NCI-H510A treated with DMSO at 0.1 percent for 48 hours (cell line): Measurements from ENCODE around the gene PRR7.
A peak's percentile ranks its signal among the peaks of the same experiment; 100 is the strongest.
"Not testable (repeated sequence)": the region's sequence is repeated elsewhere in the genome, so short reads cannot be mapped to it uniquely, and the experiment has no call there.

ENCODE experiments used
- DNase-seq: peaks from one replicate; lab custom pipeline; 2025; lab: John Stamatoyannopoulos, UW

Gene PRR7

DNA sequence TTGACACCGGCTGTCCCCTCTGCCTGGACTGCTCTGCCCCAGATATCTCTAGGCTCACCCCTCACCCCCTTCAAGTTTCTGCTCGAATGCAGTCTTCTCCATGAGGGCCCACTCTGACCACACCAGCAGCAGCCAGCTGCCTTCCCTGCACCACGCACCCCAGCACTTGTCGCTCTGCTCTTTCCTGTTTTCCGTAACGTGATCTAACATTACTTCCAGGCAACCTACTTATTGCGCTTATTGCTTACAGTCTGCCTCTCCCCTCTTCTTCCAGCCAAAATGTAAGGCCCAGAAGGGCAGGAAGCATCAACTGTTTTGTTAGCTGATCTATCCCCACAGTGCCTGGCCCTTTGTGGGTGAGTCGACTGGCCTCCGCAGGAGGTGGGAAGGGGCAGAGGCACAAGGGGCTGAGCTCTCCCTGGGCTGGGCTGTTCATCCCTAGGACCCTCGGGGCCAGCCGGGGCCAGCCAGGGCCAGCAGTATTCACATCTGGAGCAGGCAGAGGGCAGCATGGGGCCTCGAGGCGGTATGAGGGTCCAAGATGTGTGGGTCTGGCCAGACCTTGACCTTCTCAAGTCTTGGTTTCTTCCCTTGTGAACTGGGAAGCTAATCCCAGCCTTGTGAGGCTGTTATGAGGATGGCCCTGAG, 38.4 kb downstream of the PRR7 start:
- no peak for DNase-seq

DNA sequence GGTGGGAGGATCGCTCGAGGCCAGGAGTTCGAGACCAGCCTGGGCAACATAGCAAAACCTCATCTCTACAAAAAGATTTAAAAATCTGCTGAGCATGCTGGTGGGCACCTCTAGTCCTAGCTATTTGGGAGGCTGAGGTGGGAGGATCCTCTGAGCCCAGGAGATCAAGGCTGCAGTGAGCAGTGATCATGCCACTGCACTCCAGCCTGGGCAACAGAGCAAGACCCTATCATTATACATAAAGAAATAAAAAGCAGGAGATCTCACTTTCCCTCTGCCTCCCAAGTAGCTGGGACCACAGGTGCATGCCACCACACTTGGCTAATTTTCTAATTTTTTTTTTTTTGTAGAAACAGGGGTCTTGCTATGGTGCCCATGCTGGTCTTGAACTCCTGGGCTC, 39.1 kb downstream of the PRR7 start:
- DNase-seq = not testable (repeated sequence)

DNA sequence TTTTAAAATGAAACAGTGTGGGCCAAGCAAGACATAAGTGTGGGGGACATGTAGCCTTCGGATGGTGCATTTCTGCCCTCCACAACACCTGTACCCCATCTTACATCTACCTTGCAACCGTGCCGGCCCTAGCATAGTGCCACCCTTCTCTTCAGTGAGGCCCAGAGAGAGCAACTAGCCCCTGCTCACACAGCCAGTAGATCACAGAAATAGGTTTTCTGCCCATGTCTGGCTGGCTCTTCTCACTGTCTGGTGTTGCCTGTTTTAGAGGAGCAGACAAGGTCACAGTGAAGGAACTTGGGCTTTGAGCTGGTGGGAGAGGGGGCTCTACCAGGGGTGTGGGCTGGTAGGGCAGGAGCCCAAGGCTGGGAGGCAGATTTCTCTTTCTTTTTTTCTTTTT, 39.6 kb downstream of the PRR7 start:
- DNase-seq = no peak

DNA sequence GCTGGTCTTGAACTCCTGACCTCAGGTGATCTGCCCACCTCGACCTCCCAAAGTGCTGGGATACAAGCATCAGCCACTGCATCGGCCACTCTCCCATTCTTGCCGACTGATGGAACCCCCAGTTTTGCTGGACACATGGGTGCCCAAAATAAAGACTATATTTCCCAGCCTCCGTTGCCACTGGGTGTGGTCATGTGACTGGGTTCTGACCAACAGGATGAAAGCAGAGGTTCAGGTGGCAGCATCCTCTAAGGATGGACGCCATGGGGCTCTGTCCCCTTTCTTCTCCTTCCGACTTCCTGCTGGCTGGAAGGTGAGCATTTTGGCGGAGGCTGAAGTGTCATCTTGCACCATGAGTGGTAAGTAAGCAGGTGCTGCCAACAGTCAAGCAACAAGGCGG, 40.5 kb downstream of the PRR7 start:
- DNase-seq = no peak

DNA sequence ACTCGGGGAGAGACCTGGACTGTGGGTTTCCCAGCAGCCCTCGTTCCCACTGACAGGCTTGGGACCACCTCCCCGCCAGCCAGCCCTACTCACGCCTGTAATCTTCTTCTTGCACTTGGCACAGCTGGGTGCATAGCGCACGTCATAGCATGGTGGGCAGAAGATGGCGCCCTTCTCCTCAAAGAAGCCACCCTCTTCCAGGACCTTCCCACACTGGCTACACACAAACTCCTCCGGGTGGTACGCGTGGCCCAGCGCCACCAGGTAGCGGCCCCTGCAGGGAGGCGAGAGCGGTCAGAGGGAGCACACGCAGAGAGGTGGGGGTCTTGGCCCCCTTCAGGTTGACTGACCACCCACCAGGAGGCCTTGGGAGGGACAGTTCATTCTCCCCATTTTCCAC, 41.4 kb downstream of the PRR7 start:
- DNase-seq = no peak

DNA sequence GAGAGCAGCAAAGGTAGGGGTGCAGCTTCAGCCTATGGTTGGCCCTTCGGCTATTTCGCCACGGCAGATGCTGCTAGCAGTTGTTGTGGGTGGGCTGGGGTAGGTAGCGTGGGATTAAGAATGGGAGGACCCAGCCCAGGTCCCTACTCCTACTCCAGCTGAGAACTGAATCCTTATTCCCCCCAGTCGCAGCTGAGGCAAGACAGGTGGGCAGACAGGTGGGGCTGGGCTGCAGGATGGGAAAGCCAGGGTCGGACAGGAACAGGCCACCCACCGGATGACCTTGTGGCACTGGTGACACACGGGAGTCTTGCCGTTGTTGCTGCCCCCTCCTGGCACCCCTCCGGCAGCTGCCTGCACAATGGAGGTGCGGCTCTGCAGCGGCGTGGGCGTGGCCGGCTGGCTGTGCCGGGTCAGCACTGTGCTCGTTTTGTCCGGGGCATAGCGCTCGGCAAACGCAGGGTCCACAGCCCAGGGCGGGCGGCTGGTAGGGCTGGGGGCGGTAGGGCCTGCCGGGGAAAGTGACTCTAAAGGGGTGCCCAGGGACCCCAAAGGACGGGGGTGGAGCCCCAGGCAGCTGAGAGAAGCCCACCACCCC, 42.6 kb downstream of the PRR7 start:
- no peak for DNase-seq

DNA sequence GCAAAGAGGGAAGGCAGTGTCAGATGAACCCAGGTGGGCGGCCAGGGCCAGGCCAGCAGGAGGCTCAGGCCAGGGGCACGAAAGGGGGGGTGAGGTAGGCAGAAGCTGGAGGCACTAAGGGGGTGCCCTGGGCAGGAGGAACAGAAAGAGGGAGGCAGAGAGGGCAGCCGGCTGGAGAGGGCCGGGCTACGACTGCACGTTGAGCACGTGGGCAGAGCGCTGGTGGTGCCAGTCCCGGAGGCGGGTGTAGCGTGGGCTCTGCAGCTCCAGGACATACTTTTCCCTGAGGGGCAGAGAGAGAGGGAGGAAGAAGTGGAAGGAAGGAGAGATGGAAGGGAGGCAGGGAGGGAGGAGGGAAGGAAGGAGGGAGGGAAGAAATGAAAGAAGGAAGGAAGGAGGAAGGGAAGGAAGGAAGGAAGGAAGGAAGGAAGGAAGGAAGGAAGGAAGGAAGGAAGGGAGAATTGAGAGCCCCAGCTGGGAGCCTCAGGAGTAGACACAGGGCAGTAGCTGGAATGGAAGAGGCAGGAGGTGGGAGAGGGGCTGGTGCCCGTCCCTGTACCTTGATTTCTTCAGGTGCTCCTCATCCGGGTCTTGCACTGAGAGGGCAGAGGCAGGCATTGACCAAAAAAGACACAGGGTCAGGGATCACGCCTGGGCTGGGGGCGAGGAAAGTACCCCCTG, 43.8 kb downstream of the PRR7 start:
- DNase-seq = no peak

DNA sequence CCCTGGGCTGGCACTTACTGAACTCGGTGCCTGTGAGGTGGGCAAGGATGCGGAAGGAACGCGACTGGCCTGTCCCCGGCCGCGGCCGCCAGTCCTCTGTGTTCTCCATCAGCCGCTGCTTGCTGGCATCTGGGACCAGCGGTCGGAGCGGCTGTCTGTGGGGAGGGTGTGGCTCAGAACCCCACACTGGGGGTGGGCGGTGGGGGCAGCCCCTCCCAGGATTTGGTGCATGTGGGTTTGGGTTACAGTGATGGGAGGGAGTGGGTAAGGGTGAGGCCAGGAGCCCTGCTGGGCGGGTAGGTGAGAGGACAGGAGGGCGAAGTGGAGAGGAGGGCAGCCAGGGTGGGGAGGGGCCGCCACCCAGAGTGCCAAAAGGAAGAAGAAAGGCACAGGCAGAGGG, 44.4 kb downstream of the PRR7 start:
- DNase-seq = no peak

DNA sequence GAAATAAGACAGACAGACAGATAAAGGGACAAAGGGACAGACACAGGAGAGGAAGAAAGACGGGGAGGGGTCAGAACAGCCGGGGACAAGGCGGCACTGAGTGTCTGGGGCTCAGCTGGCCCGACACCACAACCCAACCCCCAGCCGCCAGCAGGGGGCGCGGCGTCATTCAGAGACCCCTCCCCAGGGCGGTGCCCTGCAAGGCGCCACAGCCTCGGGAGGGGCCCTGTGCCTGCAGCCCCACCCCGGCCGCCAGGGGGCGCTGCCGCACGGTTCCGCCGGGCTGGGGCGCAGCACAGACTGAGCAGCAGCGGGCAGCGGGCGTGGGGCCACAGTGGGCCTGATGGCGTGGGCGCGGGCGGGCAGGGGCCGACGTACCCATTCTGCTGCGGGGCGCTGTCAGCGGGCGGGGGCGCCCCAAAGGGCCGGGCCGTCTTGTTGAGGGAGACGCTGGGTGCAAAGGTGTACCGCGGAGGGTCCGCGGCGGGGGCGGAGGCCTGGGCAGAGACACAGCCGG, 44.9 kb downstream of the PRR7 start:
- DNase-seq = no peak

DNA sequence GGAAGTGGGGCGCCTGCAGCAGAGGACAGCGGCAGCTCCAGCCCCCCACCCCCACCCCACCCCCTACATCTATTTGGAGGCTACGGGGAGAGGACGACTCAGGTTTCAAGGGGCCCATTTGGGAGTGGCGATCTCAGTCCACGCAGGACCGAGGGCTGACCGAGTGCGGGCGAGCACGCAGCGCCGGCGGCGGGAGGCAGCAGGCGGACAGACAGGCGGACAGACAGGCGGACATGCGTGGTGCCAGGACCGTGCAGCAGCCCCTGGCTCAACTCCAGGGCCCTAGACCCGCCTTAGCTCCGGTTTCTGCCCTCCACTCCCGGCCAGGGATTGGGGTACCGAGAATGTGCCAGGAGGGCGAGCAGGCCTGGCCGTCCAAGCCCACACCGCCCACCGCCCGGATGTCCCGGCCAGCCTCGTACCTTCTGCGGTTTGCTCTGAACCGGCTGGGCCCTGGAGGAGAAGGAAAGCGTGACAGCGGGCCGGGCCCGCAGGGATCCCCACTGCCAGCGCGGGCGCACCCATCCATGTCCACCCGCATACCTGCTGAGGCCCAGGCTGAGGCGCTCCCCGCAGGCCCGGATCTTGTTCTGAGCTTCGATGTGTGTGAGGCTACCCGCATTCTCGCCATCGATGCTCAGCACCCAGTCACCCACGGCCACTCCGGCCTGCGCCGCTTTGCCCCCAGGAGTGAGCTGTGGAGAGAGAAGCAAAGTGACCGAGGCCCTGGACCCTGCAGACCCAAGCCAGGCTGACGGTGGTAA, 45.6 kb downstream of the PRR7 start:
- DNase-seq = no peak

DNA sequence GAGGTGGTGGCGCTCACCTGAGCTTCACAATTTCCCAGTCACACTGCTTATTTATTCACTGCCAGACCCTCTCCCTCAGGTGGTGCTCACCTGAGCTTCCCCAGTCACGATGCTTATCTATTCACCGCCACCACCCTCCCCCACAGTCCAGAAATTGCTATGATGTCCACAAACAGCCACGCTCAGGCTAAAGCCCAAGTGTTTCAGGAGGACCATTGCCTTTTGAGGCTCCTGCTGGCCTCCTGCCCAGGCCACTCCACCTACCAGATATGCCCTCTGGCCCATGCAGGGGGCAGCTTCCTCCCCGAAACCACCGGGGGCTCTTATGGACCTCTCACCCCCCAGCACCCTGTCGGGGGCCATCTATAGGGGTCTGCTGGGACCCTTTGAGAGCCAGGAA, 46.2 kb downstream of the PRR7 start:
- DNase-seq = no peak

DNA sequence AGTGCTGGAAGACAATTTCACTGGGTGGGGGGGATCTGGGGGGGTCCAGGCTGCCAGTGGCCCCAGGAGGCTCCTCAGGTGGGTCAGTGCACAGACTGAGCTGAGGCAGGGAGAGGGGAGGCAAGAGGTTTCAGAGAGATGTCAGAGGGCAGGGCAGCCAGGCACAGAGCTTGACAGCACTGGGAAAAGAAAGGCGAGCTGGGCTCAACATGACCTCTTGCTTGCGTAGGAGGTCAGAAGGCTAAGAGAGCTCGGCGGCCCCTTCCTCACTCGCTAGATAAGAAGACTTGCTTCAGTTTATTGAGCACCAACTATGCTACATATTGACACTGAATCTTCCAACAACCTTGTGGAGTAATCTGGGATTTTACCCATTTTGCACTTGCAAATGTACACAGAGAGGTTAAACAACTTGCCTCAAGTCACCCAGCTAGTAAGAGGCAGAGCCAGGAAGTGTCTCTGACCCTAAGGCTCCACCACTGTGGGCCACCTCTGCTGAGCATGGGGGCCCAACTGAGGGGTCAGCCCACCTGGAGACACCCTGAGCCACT, 47.3 kb downstream of the PRR7 start:
- DNase-seq = no peak

DNA sequence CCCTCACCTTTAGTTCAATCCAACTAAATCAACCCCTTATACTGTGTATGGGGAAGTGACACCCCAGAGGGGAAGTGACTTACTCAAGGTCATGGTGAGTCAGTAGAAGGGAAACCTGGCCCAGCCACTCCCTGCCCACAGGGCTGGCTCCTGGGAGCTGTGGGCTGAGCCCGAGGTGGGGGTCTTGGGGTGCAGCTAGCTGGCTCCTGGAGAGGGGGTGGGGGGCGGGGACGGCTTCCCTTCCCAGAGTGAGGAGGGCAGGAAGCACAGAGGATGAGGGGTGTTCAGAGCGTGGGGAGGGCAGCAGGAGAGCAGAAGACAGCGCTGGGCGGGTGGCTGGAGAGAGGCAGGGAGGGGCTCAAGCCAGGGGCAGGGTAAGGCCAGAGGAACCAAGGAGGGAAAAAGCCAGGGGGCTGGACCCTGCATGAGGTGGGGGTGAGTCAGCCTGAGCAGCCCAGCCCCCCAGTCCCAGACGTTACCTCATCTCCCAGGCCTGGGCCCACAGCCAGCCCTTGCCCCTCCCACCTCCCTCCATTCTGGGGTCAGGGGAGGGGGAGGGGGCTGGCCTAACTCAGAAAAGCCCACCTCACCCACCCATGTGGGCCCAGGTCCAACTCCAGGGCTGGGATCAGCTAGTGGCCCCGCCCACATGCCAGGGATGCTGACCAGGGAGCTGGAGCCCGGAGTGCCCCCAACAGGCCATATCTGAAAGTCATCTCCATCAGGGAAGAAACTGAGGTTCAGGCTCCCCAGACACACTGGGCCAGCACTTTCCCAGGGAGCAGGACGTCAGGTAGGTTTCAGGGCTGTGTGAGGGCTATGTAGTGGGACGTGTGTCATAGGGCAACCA, 48.0 kb downstream of the PRR7 start:
- DNase-seq = no peak

DNA sequence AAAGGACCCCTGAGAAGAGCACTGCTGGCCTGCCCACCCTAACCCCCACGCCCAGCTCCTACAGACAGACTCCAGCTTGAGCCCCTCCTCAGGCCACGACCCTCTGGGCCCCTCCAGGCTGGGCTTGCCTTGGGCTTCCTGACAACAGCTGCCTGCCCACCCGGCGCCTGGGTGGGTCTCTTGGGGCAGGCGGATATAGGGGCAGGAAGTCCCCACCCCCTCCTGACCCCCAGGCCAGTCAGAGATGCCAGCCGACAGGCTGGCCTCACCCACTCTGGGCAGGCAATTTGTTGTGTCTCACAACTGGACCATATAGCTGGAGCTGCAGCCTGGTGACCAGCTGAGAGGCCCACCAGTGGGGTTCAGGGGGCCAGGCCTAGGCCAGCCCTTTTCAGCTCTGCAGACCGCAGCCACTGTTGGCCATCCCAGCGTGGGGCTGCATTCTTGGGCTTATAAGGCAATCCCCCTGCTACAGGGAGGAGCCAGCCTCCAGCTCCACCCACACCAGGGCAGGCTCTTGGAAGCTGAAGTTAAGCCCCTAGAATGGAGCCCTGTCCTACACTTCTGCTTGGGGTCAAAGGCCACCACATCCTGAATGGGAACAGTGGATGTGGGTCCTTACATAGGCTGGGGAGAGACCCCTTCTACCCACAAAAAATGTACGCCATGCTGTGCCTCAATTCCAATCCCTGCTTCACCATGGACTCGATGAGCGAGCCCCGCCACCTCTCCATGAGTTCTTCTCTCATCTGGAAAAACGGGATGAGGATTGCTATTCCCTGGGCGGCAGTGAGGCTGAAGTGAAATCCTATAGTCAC, 48.8 kb downstream of the PRR7 start:
- DNase-seq = no peak

DNA sequence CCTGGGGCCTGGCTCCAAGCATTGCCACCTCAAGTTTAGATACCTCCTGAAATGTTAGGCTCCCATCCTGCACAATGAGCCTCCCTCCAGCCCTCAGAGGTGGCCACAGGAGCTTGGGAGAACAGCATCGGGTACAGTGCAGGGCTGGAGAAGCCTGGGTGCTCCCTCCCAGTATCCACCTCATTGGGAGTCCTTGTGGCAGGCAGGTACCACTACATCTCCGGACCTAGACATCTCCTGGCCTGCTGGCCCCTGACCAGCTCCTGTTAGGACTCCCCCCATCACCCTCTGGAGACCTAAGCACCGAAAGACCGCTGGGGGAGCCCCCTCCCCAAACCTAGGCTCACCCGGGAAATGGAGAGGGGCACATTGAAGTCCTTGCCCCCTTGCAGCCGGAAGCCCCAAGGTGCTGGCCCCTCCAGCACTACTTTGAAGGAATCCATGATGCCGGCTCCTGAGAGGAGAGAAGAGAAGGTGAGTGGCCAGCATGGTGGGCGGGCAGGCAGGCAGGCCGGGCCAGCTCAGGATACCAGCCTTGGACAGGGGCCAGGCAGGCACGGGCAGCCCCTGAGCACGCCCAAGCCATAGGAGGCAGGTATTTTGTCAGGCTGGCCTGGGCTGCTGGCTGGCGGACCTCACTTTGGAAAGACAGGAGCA, 49.6 kb downstream of the PRR7 start:
- DNase-seq = no peak

DNA sequence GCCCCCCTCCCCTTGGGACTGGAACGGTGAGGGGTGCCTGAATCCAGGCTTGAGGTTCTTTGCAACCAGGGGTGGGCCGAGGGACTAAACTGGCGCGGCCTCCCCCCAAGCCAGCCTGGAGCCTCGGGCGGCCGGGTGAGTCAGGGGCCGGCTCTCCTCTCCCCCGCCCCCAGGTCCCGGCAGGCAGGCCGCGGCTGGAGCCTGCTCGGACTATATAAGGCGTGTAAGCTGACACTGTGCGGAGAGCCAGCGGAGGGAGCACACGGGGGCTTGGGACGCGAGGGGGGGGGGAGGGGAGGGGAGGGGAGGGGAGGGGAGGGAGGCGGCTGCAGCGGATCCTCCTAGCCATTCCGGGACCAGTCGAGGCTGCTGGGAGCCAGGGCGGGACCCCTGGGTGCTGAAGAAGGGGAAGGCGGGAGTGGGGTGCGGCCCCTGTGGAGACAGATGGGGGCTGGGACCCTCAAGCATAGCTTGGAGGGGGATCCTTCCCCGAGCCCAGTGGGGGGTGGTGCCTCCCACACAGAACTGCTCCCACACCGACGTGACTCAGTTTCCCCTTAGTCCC, 50.2 kb downstream of the PRR7 start:
- peak; percentile 28 for DNase-seq

DNA sequence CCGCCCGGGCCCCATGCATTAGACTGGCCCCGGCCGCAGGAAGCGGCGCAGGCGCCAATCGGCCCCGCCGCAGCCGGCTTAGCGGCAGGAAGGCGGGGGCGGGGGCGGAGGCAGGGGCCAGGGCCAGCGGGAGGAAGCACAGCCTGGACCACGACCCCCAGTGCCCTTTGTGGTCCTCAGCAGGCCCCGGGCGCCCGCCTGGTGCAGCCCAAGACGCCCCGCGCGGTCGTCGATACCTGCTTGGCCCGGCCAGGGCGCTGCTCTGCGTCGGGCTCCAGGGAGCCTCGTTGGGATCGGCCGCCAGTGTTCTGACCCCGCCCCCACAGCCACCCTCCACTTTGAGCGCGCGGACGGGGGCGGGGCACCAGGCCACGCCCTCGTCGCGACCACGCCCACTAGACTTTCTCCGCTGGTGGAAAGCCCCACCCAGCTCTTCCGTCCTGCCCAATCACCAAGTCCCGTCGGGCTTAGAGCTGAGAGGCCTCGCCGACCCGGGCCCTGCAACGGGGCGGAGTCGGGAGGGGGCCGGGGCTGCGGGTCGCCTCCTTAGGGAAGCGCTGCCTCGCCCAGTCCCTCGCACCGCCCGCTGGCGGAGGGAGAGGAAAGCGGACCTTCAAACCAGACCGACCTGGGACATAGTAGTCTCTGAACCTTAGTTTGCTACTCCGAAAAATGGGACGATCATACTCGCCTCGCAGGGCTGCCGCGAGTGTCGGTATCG, 50.8 kb downstream of the PRR7 start, which contains the start of gene PDLIM7:
Gene PDLIM7 (minus strand): TSS at position 313 of the 721 bp plus-strand sequence. CDS start 1,092 bp downstream, outside the sequence.
- DNase-seq = peak; percentile 81

DNA sequence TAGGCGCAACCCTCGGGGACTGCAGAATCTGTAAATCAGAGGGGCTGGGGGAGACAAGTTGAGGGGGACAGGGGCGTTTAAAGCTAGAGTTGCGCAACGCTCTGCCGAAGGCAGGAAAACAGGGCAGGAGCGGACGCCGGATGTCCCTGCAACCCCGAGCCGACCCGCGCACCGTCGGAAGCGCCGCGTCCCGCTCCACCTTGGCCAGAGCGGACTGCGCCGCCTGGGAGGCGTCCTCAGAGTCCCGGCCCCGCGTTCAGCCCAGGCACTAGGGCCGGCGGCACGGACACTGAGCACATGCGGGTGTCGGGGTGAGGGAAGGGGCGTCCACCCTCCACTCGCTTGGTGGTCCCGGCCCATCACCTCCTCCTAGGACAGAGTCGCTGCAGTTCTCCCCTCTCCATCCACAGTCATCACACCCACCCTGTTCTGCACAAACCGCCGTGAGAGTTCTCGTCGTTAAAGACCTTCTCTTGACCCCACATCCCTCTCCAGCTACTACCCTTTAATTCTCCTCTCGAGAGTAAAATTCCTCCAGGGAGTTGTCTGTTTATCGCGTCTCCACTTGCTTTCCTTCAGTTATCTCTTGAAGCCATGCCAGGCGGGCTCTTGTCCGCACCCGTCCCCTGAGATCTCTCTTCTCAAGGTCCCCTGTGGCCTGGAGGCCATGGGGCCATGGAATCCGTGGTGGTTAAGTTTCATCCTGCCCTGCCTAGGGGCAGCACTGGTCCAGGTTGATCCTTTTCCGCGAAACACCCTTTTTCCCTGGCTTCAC, 51.6 kb downstream of the PRR7 start:
- DNase-seq = no peak
